ENCODE results near the gene CAMK4. TPM values are rescaled to one million over a fixed set of nuclear protein-coding genes. Genes with fewer than 3 reads are reported as not detected.

The CAMK4 gene
- total RNA-seq, 4 donors from 2014 or later = 0.66 to 5.5 (median 2.8) TPM

- Histone ChIP-seq H3K27me3 (no peaks in the 10 kb centered on the region), H3K4me1 (no peaks in the 10 kb centered on the region), H3K9me3 (peaks cover 0 to 5% (median 0%) of the 10 kb centered on the region in 4 donors), H3K27ac (no peak overlapping the region), H3K4me3 (no peak overlapping the region), H3K36me3 (no peaks in the 10 kb centered on the region)
- DNase-seq (ENCODE audit: low spot score in 2 of 2) = no peak
- TF ChIP-seq, protein P1, sequence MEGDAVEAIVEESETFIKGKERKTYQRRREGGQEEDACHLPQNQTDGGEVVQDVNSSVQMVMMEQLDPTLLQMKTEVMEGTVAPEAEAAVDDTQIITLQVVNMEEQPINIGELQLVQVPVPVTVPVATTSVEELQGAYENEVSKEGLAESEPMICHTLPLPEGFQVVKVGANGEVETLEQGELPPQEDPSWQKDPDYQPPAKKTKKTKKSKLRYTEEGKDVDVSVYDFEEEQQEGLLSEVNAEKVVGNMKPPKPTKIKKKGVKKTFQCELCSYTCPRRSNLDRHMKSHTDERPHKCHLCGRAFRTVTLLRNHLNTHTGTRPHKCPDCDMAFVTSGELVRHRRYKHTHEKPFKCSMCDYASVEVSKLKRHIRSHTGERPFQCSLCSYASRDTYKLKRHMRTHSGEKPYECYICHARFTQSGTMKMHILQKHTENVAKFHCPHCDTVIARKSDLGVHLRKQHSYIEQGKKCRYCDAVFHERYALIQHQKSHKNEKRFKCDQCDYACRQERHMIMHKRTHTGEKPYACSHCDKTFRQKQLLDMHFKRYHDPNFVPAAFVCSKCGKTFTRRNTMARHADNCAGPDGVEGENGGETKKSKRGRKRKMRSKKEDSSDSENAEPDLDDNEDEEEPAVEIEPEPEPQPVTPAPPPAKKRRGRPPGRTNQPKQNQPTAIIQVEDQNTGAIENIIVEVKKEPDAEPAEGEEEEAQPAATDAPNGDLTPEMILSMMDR (IDR thresholded peaks at IDR 0.05) = no peak
- 55 to 70% methylated on average over 2 of the region's 2 CpGs for WGBS, 2 donors
These were observed 10.0 kb upstream of the CAMK4 start for GRCh38 chr5:111214052-111214742.

DNA sequence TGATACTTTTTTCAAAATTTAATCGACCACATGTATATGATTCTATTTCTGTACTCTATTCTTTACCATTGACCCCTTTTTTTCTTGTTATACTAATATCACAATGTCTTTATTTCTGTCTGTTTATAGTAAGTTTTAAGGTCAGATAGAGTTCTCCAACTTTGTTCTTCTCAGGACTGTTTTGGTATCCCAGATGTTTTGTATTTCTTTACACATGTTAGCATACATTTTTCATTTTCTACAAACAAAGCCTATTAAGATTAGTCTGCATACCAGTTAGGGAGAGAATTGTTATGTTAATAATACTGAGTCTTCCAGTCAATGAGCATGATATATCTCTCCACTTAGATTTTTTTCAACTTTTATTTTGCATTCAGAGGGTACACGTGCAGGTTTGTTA is 8.2 kb upstream of the CAMK4 start:
- DNase-seq (ENCODE audit: low spot score in 2 of 2) = no peak
- Histone ChIP-seq H3K27me3 (no peaks in the 10 kb centered on the region), H3K27ac (no peak overlapping the region), H3K36me3 (no peaks in the 10 kb centered on the region), H3K4me3 (no peak overlapping the region), H3K4me1 (no peaks in the 10 kb centered on the region), H3K9me3 (peaks cover 0 to 5% (median 0%) of the 10 kb centered on the region in 4 donors)
- TF ChIP-seq, protein P1 (IDR thresholded peaks at IDR 0.05) = no peak
- TF ChIP-seq EP300 (IDR thresholded peaks at IDR 0.05) (no peak), POLR2A (IDR thresholded peaks at IDR 0.05) (no peak)
- WGBS, 2 donors = 79 to 87% methylated on average over 2 of the region's 2 CpGs

DNA sequence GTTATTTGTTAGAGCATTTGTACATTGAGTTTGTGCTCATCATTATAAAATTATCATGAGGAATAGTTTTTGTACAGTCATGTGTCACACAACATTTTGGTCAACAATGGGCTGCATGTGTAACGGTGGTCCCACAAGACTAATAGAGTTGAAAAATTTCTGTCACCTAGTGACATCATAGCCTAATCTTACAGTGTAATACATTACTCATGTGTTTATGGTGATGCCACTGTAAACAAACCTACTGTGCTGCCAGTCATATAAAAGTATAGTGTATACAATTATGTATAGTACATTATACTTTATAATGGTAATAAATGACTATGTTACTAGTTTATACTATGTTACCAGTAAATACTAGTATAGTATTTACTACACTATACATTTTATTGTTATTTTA is 3.0 kb upstream of the CAMK4 start:
- no peak for TF ChIP-seq POLR2A (IDR thresholded peaks at IDR 0.05)
- TF ChIP-seq EP300 (IDR thresholded peaks at IDR 0.05) = no peak
- TF ChIP-seq, protein P1 (IDR thresholded peaks at IDR 0.05) = no peak
- Histone ChIP-seq H3K9me3 (peaks cover 0 to 5% (median 0%) of the 10 kb centered on the region in 4 donors), H3K27ac (no peak overlapping the region), H3K27me3 (peaks cover 0 to 2% of the 10 kb centered on the region in 2 donors), H3K4me3 (no peak overlapping the region), H3K4me1 (peaks cover 0 to 17% (median 3%) of the 10 kb centered on the region in 4 donors), H3K36me3 (no peaks in the 10 kb centered on the region)
- WGBS, 2 donors = 82 to 89% methylated on average over 1 of the region's 1 CpG
- DNase-seq (ENCODE audit: low spot score in 2 of 2) = no peak

- Histone ChIP-seq H3K27ac (peak overlapping the region in 2 of 4 donors; percentile 5 to 34), H3K27me3 (peaks cover 0 to 10% of the 10 kb centered on the region in 2 donors), H3K4me1 (peaks cover 0 to 17% (median 6%) of the 10 kb centered on the region in 4 donors), H3K36me3 (no peaks in the 10 kb centered on the region), H3K4me3 (peak overlapping the region; percentile 48 to 65 (median 58)), H3K9me3 (no peaks in the 10 kb centered on the region)
- TF ChIP-seq, protein P1 (IDR thresholded peaks at IDR 0.05) = no peak
- TF ChIP-seq EP300 (IDR thresholded peaks at IDR 0.05) (no peak), POLR2A (IDR thresholded peaks at IDR 0.05) (no peak)
- DNase-seq (ENCODE audit: low spot score in 2 of 2) = no peak
- WGBS, 2 donors = 47 to 50% methylated on average over 8 of the region's 8 CpGs
These were observed 940 bp upstream of the CAMK4 start for GRCh38 chr5:111223101-111223786.

All from tibial nerve (tissue), 4 donors.